GM12875 (cell line): ENCODE measurements around the gene ANXA4.
"Not testable (repeated sequence)": the region's sequence is repeated elsewhere in the genome, so short reads cannot be mapped to it uniquely, and the experiment has no call there.

ENCODE experiments used
- H3K4me3 ChIP-seq: one replicate; pipeline ENCODE4 v1.5.1; 2011; ENCODE audit warnings: low read depth, low read length, control low read depth
- CTCF ChIP-seq: IDR thresholded peaks from 2 replicates; pipeline ENCODE4 v1.5.1; 2011; ENCODE audit warnings: low read depth, mild to moderate bottlenecking, control low read depth, inconsistent platforms, low read length, moderate library complexity, borderline replicate concordance; ENCODE audit not compliant: insufficient read depth

Gene ANXA4

GRCh38 chr2:69771461-69771860 is 29.5 kb downstream of the ANXA4 start:
- TF ChIP-seq CTCF, result no peak
- no peak overlapping the region for H3K4me3 ChIP-seq

GRCh38 chr2:69773206-69773605 is 31.3 kb downstream of the ANXA4 start:
- no peak for TF ChIP-seq CTCF

GRCh38 chr2:69774258-69774983 is 32.5 kb downstream of the ANXA4 start:
- not testable (repeated sequence) for H3K4me3 ChIP-seq

More at GRCh38 chr2:69773206-69773605, 31.3 kb downstream of the ANXA4 start:
- H3K4me3 ChIP-seq, result no peak overlapping the region

- no peak overlapping the region for H3K4me3 ChIP-seq
Measured at GRCh38 chr2:69774984-69775982, 33.3 kb downstream of the ANXA4 start.

GRCh38 chr2:69776886-69777785 is 35.2 kb downstream of the ANXA4 start:
- no peak for TF ChIP-seq CTCF
- no peak overlapping the region for H3K4me3 ChIP-seq

More at GRCh38 chr2:69774984-69775982, 33.3 kb downstream of the ANXA4 start:
- no peak for TF ChIP-seq CTCF

- no peak for TF ChIP-seq CTCF
- no peak overlapping the region for H3K4me3 ChIP-seq
Measured at GRCh38 chr2:69777786-69778105, 35.8 kb downstream of the ANXA4 start.
